Heart left ventricle (tissue), 16 donors: Measurements from ENCODE around the gene ATP23. TPM values are rescaled to one million over a fixed set of nuclear protein-coding genes. Genes with fewer than 3 reads are reported as not detected.

ENCODE experiments used
- ATAC-seq, 4 donors: fragments of 200-7000 bp; cut with Tn5 transposase; one replicate each; pipeline ENCODE4 v1.9.1; 2020 to 2022; ENCODE audit warnings: moderate library complexity in 4 of 4, mild to moderate bottlenecking in 3 of 4, moderate number of reproducible peaks in 1 of 4
- DNase-seq, 5 donors: peaks; one replicate each; pipeline ENCODE4 v3.0.0-alpha.2; 2020
- H3K27ac ChIP-seq, 12 donors: fragments of 200-600 bp; sonication (generic) in 4 of 12; one replicate each; pipeline versions ENCODE4 v1.5.0 to v1.8.0; 2016 to 2022; ENCODE audit warnings: mild to moderate bottlenecking in 2 of 12
- H3K27me3 ChIP-seq, 9 donors: fragments of 200-600 bp; sonication (generic) in 2 of 9; one replicate each; pipeline versions ENCODE4 v1.5.1 to v1.8.0; 2016 to 2022; ENCODE audit warnings: mild to moderate bottlenecking in 3 of 9
- H3K36me3 ChIP-seq, 9 donors: fragments of 200-600 bp; sonication (generic) in 2 of 9; one replicate each; pipeline versions ENCODE4 v1.5.0 to v1.8.0; 2018 to 2022; ENCODE audit warnings: mild to moderate bottlenecking in 2 of 9
- H3K4me1 ChIP-seq, 12 donors: fragments of 200-600 bp; sonication (generic) in 4 of 12; one replicate each; pipeline versions ENCODE4 v1.5.0 to v1.8.0; 2016 to 2022; ENCODE audit warnings: mild to moderate bottlenecking in 3 of 12
- H3K4me3 ChIP-seq, 12 donors: fragments of 200-600 bp; sonication (generic) in 4 of 12; one replicate each; pipeline versions ENCODE4 v1.5.0 to v1.8.0; 2017 to 2022; ENCODE audit warnings: mild to moderate bottlenecking in 9 of 12, moderate library complexity in 4 of 12
- H3K9me3 ChIP-seq, 12 donors: fragments of 200-600 bp; sonication (generic) in 4 of 12; one replicate each; pipeline versions ENCODE4 v1.5.0 to v1.8.0; 2016 to 2022; ENCODE audit warnings: mild to moderate bottlenecking in 1 of 12
- POLR2A ChIP-seq, 2 donors: fragments of 450-650 bp; IDR thresholded peaks; one replicate each; pipeline ENCODE4 v1.6.1; 2017; ENCODE audit warnings: antibody characterized with exemption in 2 of 2, mild to moderate bottlenecking in 2 of 2, moderate library complexity in 2 of 2
- WGBS, 4 donors: extraction: QIAGEN DNeasy Blood & Tissue Kit in 2 of 4; methylation state at CpG; one replicate each; pipeline versions ENCODE4 v1.1.5 to v1.1.7; 2013 to 2018; 5-methylcytosine and 5-hydroxymethylcytosine counted together
- intact Hi-C, 10 donors: fragments of 100-400 bp; cut with DNase I; formaldehyde crosslinking; loops; one replicate each; pipeline versions ENCODE4 v1.11.1 to v1.14.2; 2022
- polyA plus RNA-seq, 2 donors: library from polyadenylated mRNA; stranded (reverse); fragments of 200-250 nt; gene quantifications; one replicate each; pipeline ENCODE4 v1.2.3, GENCODE V29; 2013
- total RNA-seq, 9 donors: library from RNA; depleted of rRNA in 2 of 9; stranded (reverse); fragments of >200 nt in 2 of 9; fragmentation: NEBNext Ultra II Directional in 3 of 9; extraction: Animal tissue kit (Norgen Biotek cat#: 25700) in 3 of 9; gene quantifications; one replicate each; pipeline versions ENCODE4 v1.1.0 to v1.2.4, GENCODE V29; 2016 to 2023
- TF ChIP-seq, protein P1 (sequence below), 12 donors: fragments of 200-600 bp; sonication (generic) in 4 of 12; IDR thresholded peaks; one replicate each; pipeline versions ENCODE4 v1.5.0 to v1.8.0; 2018 to 2022; ENCODE audit warnings: antibody characterized with exemption in 12 of 12, mild to moderate bottlenecking in 5 of 12
- donor health status: ischemic (EF 13 %, LVEDD 7.1; RV severe dilation, severe dysfunction).
- donor health status: healthy with polysubstance abuse.
- donor health status: DM: no; HTN: yes; CAD: no.
- donor health status: DM: no; HTN: no; CAD: no.
- donor health status: ischemic (EF 25% LVEDD 6.9; RV normal size, moderate dysfunction).
- donor health status: ischemic (EF 25% LVEDD 5.7; RV mildly dilated, moderate dysfunction).
- donor health status: healthy.
- donor health status: DM: yes; HTN: yes; CAD: no.
- donor health status: ischemic (EF 35%, LVEDD 5.7; RV mildly dilated, moderate dysfunction).
- donor health status: nonischemic (EF 11% LVEDD 7.7; RV severe dilation, severe dysfunction).
- donor health status: DM: yes; HTN: yes; CAD: no.
- donor health status: PGD.
- donor health status: ischemic (EF 29% LVEDD 5.4; RV normal size, mild dysfunction).
- donor health status: nonischemic (EF 23%, LVEDD 6.1; RV moderate dilation, normal function).

The ATP23 gene
- total and polyA plus RNA-seq, 11 donors, result 1.8 to 10.4 (median 6.1) TPM

DNA sequence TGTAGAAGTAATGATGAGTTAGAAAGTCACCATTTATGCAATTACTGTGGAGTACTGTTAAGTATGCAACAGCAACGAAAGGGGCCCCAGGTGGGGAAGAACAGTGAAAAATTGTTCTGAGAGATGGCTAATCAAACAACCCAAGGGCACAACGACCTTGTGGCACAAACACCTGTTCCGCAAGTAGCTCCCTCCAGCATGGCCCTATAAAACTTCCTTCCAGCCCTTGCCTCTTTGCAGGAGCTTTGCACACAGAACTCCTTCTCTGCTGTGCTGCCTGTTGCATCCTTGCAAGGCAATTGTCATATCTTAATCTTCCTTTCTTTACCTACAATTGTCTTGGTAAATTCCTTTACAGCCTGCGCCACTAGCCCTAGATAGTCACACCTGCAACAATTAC is 23.2 kb upstream of the ATP23 start:
- Histone ChIP-seq H3K9me3 (no peaks in the 10 kb centered on the region), H3K4me1 (no peaks in the 10 kb centered on the region), H3K27me3 (no peaks in the 10 kb centered on the region), H3K36me3 (no peaks in the 10 kb centered on the region), H3K27ac (no peak overlapping the region), H3K4me3 (no peak overlapping the region)
- WGBS, 4 donors, result 56 to 79% (median 75%) methylated on average over 4 of the region's 4 CpGs
- no peak for TF ChIP-seq POLR2A (IDR thresholded peaks at IDR 0.05)
- TF ChIP-seq, protein P1, sequence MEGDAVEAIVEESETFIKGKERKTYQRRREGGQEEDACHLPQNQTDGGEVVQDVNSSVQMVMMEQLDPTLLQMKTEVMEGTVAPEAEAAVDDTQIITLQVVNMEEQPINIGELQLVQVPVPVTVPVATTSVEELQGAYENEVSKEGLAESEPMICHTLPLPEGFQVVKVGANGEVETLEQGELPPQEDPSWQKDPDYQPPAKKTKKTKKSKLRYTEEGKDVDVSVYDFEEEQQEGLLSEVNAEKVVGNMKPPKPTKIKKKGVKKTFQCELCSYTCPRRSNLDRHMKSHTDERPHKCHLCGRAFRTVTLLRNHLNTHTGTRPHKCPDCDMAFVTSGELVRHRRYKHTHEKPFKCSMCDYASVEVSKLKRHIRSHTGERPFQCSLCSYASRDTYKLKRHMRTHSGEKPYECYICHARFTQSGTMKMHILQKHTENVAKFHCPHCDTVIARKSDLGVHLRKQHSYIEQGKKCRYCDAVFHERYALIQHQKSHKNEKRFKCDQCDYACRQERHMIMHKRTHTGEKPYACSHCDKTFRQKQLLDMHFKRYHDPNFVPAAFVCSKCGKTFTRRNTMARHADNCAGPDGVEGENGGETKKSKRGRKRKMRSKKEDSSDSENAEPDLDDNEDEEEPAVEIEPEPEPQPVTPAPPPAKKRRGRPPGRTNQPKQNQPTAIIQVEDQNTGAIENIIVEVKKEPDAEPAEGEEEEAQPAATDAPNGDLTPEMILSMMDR (IDR thresholded peaks at IDR 0.05), result no peak
- intact Hi-C loops, result no loop called here
- DNase-seq (no peak), ATAC-seq (no peak)

DNA sequence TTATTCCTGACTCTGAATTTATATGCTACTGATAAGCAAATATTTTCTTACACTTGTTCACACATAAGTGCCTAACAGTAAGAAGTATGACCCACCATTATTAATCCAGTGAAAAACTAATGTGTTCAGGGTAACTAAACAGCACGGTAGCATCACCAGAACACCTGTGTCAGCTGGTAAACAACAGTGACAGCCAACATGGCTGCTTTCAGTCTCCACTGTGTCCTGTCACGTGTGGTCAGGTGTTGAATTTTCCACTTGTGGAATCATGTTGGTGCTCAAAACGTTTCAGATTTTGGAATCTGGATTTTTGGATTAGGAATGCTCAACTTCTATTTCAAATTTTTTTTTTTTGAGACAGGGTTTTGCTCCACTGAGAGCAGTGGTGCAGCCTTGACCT is 14.3 kb upstream of the ATP23 start:
- H3K36me3 ChIP-seq, result peaks cover 0 to 7% (median 0%) of the 10 kb centered on the region in 9 donors
- no peaks in the 10 kb centered on the region for H3K27me3 ChIP-seq
- DNase-seq (no peak), ATAC-seq (no peak)
- H3K9me3 ChIP-seq, result no peaks in the 10 kb centered on the region
- no peak overlapping the region for H3K27ac ChIP-seq
- intact Hi-C loops, result no loop called here
- 60 to 67% (median 62%) methylated on average over 3 of the region's 3 CpGs for WGBS, 4 donors
- H3K4me1 ChIP-seq, result peaks cover 0 to 2% (median 0%) of the 10 kb centered on the region in 12 donors
- TF ChIP-seq, protein P1 (IDR thresholded peaks at IDR 0.05), result no peak
- TF ChIP-seq POLR2A (IDR thresholded peaks at IDR 0.05), result no peak
- no peak overlapping the region for H3K4me3 ChIP-seq

DNA sequence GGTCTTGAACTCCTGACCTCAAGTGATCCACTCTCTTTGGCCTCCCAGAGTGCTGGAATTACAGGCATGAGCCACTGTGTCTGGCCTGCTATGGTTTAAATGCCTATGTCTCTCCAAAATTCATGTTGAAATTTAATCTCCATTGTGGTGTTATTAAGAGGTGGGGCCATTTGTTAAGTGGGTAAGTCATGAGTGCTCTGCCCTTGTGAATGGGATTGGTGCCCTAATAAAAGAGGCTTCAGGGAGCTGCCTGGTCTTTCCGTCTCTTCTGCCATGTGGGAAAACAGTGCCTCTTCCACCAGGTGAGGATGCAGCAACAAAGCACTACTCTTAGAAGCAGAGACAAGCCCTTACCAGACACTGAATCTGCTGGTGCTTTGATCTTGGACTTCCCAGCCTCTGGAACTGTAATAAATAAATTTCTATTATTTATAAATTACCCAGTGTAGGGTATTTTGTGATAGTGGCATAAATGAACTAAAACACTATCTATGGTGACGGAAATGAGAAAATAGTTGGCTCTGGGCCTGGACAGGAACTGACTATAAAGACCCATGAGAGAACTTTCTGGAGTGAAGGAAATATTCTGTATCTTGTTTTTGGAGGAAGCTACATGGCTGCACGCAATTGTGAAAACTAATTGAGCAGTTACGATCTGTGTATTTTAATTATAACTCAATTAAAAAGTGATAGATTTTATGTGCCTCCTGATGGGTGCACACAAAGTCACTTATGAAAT is 12.1 kb upstream of the ATP23 start:
- H3K9me3 ChIP-seq, result no peaks in the 10 kb centered on the region
- ATAC-seq (peak in 1 of 4 donors; percentile 28), DNase-seq (no peak)
- WGBS, 4 donors, result 43 to 66% (median 58%) methylated on average over 4 of the region's 4 CpGs
- H3K27me3 ChIP-seq, result no peaks in the 10 kb centered on the region
- H3K4me3 ChIP-seq, result no peak overlapping the region
- peaks cover 0 to 14% (median 0%) of the 10 kb centered on the region in 9 donors for H3K36me3 ChIP-seq
- TF ChIP-seq, protein P1 (IDR thresholded peaks at IDR 0.05), result no peak
- TF ChIP-seq POLR2A (IDR thresholded peaks at IDR 0.05), result no peak
- intact Hi-C loops, result no loop called here
- H3K27ac ChIP-seq, result no peak overlapping the region
- peaks cover 0 to 3% (median 0%) of the 10 kb centered on the region in 12 donors for H3K4me1 ChIP-seq

DNA sequence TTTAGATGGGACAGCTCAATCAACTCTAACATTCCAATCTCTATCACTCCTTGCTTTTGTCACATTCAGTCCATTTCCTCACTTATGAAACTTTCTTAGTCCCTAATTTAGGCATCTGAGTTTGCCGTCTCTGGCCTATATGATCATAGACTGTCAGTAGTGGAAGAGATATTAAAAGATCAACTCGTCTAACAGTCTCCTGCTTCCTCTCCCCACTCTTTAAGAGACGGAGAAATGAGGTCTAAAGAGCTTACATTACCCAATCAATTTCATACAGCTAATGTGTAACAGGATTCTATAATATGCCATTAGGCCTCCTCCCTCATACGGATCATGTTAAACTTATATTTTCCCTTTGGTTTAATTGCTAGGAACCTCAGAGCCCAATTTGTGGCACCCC is 6.5 kb upstream of the ATP23 start:
- no peak for DNase-seq
- Histone ChIP-seq H3K4me1 (peaks cover 0 to 22% (median 11%) of the 10 kb centered on the region in 12 donors), H3K27me3 (no peaks in the 10 kb centered on the region), H3K27ac (no peak overlapping the region), H3K9me3 (no peaks in the 10 kb centered on the region), H3K36me3 (peaks cover 0 to 14% (median 0%) of the 10 kb centered on the region in 9 donors), H3K4me3 (peak overlapping the region in 2 of 12 donors; percentile 73)
- 72 to 84% (median 76%) methylated on average over 4 of the region's 4 CpGs for WGBS, 4 donors
- intact Hi-C loops, result no loop called here
- no peak for TF ChIP-seq POLR2A (IDR thresholded peaks at IDR 0.05)
- TF ChIP-seq, protein P1 (IDR thresholded peaks at IDR 0.05), result no peak
- no peak for ATAC-seq
